ENCODE measurements around the gene ABAT.

ABAT gene

GRCh38 chr16:8717892-8718415, 43.5 kb downstream of the ABAT start:
- DNase-seq (ENCODE audit: low read depth in 2 of 2), result no peak

GRCh38 chr16:8718851-8719680, 44.6 kb downstream of the ABAT start:
- DNase-seq (ENCODE audit: low read depth in 2 of 2), result no peak

- no peak for DNase-seq (ENCODE audit: low read depth in 2 of 2)
Measured at GRCh38 chr16:8720080-8720966, 45.9 kb downstream of the ABAT start.

GRCh38 chr16:8720967-8721308, 46.5 kb downstream of the ABAT start:
- no peak for DNase-seq (ENCODE audit: low read depth in 2 of 2)

- DNase-seq (ENCODE audit: low read depth in 2 of 2), result no peak
Measured at GRCh38 chr16:8721336-8722024, 47.1 kb downstream of the ABAT start.

GRCh38 chr16:8722025-8722348, 47.6 kb downstream of the ABAT start:
- DNase-seq (ENCODE audit: low read depth in 2 of 2), result no peak

- DNase-seq (ENCODE audit: low read depth in 2 of 2), result no peak
Measured at GRCh38 chr16:8725513-8726178, 51.2 kb downstream of the ABAT start.

GRCh38 chr16:8727131-8727806, 52.9 kb downstream of the ABAT start:
- no peak for DNase-seq (ENCODE audit: low read depth in 2 of 2)

GRCh38 chr16:8727857-8728618, 53.6 kb downstream of the ABAT start:
- no peak for DNase-seq (ENCODE audit: low read depth in 2 of 2)

- DNase-seq (ENCODE audit: low read depth in 2 of 2), result no peak
Measured at GRCh38 chr16:8729779-8730334, 55.4 kb downstream of the ABAT start.

GRCh38 chr16:8730335-8730915, 56.0 kb downstream of the ABAT start:
- no peak for DNase-seq (ENCODE audit: low read depth in 2 of 2)

GRCh38 chr16:8733849-8734540, 59.6 kb downstream of the ABAT start:
- no peak for DNase-seq (ENCODE audit: low read depth in 2 of 2)

GRCh38 chr16:8735574-8735973, 61.2 kb downstream of the ABAT start:
- DNase-seq (ENCODE audit: low read depth in 2 of 2), result no peak

- DNase-seq (ENCODE audit: low read depth in 2 of 2), result no peak
Measured at GRCh38 chr16:8736123-8736668, 61.8 kb downstream of the ABAT start.

GRCh38 chr16:8739151-8739550, 64.7 kb downstream of the ABAT start:
- no peak for DNase-seq (ENCODE audit: low read depth in 2 of 2)

- no peak for DNase-seq (ENCODE audit: low read depth in 2 of 2)
Measured at GRCh38 chr16:8739989-8740704, 65.7 kb downstream of the ABAT start.

GRCh38 chr16:8740775-8741355, 66.4 kb downstream of the ABAT start:
- DNase-seq (ENCODE audit: low read depth in 2 of 2), result no peak

GRCh38 chr16:8741636-8742035, 67.2 kb downstream of the ABAT start:
- DNase-seq (ENCODE audit: low read depth in 2 of 2), result no peak

All from stimulated activated CD4-positive, alpha-beta T cell treated with anti-CD3 and anti-CD28 coated beads, Interleukin-4, amount 100 ng/mL, for 48 hours (primary cell).